ENCODE measurements around the gene PLPPR3.

GRCh38 chr19:763181-763580 lies 58.6 kb downstream of the PLPPR3 start:
- TF ChIP-seq CTCF (IDR thresholded peaks at IDR 0.05; ENCODE audit: insufficient read depth, low read length, poor library complexity, severe bottlenecking) (no peak), EZH2phosphoT487 (conservative IDR thresholded peaks at IDR 0.05; ENCODE audit: low read length) (no peak)

Measured in SU-DHL-6 (cell line).